NCI-H2171 treated with DMSO at 0.1 percent for 48 hours (cell line): ENCODE data around the gene IGF1R.

Experiments
- DNase-seq: peaks from one replicate; lab custom pipeline; 2025; lab: John Stamatoyannopoulos, UW

IGF1R gene

DNA sequence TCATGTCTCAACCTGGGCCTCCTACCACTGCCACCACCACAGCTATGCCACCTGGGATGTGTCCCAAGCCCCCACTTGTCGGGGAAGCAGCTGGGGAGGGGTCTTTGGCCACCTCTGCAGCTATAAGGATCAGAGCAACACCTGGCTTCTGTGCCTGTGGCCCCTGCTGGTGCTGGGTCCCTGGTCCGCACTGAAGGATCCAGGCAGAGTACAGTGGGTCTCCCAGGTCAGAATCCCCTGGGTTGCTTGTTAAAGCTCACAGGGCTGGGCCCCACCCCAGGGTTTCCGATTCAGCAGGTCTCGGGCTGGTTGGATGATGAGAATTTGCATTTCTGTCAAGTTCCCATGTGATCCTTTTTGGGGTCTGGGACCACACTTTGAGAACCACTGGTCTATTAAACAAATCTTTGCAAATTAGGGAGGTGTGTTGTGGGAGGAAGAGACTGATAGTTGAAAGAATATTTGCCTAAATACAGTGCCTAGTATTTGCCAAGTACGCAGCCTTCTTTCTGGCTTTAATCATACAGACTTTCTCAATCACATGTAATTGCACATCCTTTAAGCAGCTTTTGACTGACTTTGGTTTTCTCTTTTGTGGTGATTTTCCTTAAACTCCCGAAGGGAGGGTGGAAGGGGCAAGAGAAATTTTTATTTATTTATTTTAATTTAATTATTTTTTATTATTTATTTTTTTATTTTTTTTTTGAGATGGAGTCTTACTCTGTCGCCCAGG, 127.3 kb downstream of the IGF1R start:
- no peak for DNase-seq

DNA sequence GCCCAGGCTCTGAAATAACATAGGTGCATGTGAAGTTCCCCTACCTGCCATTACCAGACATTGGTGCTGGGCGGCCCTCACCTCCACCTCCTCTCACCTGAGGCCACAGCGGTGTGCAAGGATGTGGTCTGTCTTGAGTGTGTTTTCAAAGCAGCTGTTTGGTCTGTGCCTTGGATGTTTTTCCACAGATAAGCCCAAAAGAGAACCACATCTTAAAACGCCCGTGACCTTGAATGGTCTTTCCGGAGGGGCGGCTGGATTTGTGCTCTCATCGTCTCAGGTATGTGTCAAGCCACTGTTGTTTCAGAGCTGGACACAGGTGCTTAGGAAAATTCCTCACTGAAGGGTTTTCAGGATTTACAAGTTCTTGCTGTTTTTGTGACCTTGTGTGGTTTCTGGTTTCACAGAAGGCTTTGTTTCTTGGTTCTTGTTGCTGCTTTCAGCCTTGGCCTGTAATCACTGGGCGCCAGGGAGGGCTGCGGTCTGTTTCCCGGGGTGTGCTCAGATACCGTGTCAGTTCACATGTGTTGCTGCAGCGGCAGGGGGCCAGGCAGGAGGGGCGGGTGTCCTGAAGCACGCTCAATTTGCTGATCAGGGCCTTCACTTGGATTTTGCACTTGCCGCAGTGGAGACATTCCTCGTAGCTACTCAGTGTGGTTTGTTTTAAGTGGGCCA, 128.4 kb downstream of the IGF1R start:
- DNase-seq = peak; percentile 87

DNA sequence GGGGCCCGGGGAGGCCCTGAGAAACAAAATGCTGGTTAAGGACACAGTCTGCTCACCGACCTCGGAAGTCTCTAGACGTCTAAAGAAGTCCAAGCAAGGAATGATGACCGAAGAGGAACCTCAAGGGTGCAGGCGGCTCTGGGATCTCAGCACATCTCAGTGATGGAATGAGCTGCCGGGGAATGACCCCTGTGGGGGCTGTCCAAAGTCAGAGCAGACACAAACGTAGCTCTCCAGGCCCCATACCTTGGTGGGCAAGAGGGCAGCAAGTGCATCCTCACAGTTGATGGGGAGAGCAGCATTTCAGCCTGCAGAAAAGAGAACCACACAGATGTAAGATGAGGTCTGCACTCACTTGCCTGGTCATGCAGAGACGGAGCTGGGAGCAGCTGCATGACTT, 129.1 kb downstream of the IGF1R start:
- DNase-seq = no peak

DNA sequence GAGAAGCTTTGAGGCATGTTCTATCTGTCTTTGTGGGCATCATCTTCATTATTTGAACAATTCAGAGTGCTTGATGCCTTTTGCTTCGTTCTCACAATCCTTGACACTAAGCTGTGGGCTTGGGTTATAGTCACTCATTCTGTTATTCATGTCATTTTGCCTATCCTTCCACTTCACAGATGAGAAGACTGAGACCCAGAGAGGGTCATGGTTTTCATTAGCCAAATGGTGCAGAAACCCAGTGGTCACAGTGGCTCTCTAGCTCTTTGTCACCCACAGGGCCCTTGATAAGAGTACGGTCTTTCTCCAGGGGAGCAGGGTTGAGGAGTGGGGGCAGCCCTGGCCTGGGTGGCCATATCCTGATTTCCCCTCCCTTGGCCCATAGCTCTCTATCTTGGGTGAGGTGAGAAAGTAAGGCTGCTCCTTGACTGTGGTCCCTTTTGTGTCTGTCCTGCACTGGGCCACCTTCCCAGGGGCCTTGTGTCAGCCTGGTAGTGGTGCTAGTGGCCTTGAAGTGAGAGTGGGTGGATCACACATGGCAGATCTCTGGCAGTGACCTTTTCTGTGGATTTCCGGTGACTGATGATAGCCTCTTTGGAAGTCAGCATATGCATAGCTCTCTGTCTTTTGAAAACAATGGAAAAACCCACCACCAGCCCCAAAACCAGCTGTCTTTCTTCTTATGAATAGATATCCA, 130.1 kb downstream of the IGF1R start:
- no peak for DNase-seq

DNA sequence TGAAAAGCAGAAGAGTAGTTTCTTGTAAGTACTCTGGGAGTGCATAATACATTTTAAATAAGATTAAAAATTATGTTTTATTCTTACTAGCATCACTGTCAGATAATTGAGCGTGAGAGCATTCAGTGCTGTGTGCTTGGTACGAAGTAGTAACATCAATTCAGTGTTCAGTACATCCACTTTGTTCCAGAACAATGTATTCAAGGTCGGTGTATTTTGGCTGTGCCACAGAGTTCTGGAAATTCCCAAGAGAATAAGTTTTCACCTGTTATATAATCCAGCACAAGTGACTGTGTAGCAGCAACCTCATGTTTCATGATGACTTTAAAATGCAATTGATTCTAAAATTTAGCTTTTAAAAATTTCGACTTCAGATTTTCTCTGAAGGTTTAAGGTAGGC, 130.6 kb downstream of the IGF1R start:
- peak; percentile 56 for DNase-seq

DNA sequence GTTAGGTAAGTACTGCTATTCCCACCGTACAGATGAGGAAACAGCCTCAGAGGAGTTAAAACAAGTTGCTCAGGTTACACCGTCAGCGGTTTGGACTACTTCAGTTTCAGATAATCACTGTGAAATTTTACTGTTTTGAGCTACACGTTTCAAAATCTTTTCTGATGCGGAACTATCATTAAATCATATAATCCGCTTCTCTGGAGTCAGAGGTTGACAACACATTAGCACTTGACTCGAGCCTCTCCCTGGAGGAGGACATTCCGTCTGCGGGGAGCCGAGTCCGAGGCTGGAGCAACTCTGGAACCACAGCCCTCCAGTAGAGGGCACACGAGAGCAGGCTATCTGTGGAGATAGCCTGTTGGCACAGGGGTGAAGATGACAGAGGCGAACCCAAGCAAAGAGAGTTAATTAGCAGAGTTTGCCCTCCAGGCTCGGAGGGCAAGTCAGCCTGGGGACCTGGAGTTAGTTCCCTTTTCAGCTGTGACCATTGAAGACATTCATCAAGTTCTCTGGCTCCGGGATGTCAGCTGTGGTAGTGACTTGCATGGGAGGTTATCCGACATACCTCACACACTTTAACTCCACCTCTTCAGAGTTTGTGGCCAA, 131.2 kb downstream of the IGF1R start:
- peak; percentile 71 for DNase-seq

DNA sequence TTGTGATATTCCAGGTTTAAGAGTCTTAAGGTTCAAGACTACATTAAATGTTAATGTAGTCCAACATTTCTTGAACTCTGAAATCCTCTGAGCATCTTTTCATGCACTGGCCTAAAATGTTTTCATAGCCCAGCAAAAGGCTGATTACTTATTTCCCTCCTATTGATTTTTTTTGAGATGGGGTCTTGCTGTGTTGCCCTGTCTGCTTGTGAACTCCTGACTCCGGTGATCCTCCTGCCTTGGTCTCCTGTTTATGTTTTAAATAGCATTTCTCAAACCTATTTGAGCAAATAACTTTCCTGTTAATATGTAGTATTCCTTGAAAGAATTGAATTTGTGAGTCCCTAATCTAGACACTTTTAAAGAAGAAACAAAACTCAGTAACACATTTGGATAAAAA, 133.5 kb downstream of the IGF1R start:
- DNase-seq = no peak

DNA sequence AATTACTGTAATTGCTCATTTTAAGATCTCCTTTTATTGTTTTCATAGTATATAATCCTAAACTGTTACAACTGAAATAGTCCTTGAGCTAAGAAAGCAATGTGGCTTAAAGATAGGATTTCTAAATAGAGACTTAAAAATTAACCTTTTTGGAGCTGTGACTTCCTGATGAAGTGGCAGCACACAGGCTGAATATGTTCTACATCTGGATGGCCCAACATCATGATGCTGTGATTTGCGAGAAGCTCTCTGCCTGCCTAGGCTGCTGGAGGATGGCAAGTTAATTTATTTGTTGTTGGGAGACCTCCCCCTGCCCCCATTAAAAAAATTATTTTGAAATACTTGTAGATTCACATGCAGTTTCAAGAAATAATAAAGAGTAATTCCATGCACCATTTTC, 134.5 kb downstream of the IGF1R start:
- no peak for DNase-seq

DNA sequence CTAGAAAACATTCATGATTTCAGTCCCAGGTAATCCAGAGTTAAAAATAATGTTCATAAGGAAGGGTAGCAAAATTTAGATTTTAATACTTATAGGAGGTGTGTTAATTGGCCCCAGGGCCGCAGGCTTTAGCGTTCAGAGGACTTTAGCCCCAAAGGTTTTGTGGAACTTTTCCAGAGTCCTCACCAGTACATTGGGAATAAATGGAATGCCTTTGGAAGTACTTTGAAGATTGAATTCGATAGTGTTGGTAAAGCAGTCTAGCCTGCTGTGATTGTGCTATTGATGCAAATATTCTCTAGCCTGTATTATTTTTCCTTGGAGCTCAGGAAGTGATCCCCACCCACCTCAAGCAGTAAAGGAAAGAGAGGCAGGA, 137.1 kb downstream of the IGF1R start:
- DNase-seq = no peak

DNA sequence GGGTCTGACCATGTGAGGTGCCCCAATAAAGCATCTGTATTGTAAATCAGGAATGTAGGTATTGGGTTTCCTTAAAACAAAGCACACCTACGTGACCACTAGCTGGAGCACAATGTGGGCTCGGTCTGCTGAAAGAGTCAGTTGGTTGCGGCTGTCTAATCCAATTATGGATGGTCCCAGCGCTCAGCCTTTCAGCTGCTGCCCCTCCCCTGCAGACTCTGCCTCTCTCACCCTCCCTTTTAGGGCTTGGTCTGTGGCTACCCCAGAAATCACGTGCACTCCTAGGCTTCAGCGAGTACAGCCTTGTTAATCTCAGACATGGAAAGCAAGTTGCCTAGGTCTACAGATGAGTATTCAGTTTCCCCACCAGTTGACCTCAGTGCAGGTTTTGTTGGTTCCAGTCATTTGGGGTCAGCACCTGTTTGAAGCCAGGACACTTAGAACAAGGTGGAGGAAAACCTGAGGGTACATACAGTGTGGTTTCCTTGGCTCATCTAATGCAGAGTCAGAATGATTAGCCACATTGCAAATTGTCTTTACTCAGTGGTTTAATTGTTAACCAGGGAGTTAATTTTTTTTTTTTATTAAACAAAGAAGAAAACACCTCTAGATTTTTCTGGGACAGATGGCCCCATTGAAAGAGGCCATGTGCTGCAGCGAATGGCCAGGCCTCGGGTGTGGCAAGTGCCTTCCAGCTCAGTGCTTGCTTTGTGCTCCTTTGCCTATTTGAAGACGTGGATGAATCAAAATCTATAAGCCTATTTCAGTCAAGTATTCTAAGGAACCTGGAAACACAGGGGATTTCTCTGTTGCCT, 137.7 kb downstream of the IGF1R start:
- DNase-seq = peak; percentile 52

DNA sequence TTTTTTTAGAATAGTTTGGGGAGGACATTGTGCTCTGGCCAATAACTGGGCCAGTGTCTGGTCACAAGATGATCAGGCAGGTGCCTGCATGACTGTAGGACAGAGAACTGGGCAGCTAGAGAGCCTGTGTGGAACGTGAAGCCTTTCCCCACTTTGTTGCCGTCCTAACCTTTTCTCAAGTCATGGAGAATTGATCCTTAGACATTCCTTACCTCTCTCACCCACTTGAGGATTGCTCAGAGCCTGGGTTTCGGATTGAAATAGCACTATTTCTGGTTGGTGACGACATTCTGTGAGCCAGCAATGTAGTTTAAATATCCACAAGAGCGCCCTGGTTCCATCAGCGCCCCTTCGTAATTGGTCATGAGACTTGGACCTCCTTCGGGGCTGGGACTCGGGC, 138.4 kb downstream of the IGF1R start:
- DNase-seq = no peak

DNA sequence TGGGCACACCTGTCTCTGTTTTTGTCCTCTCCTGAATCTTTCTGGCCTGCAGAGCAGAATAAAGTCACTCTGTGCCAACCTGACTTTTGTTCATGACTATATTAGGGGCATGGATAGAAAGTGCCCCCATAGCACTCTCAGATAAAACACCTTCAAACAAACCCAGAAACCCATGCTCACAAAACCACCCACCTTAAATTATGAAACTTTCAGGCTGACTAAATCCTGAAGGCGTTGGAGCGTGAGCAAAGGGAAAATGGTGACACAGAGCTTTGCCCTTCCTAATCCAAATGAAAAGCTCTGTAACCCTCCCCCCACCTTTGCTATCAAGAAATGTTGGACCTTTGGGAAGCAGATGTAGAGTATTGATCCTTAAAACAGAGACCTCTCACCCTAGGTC, 138.9 kb downstream of the IGF1R start:
- DNase-seq = no peak

DNA sequence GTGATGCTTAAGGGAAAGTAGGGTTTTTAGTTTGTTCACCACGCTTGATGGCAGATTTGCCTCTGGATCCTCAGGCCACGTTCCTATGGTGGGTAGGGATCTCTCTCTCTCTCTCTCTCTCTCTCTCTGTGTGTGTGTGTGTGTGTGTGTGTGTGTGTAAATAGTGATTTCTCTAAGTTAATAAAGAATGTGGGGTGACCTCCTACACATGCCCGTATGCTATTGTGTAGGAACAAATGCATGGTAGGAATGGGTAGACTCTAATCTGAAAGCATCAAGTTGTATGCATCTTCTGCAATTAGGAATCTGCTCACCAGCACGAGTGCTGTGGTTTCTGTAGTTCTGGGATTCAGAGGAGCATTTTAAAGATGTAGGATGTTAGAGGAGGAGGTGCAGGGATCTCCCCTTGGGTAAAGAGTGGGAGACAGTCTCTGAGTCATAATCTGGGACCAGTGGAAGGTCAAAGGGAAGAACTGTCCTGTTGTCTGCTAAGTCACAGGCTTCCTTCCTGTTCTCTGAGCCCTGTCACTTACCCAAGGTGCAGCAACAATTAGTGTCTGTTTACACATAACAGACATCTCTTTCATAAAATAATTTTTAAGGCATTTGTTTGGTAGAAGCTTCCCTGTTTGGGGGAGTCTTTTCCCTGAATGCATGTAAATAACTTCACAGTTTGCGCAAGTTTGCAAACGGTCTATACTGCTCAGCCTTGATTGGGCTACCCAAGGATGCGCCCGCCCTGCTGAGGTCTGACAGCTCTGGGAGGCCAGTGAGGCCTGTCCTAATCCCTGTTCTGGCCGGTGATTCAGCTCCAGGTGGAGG, 139.8 kb downstream of the IGF1R start:
- DNase-seq = no peak

DNA sequence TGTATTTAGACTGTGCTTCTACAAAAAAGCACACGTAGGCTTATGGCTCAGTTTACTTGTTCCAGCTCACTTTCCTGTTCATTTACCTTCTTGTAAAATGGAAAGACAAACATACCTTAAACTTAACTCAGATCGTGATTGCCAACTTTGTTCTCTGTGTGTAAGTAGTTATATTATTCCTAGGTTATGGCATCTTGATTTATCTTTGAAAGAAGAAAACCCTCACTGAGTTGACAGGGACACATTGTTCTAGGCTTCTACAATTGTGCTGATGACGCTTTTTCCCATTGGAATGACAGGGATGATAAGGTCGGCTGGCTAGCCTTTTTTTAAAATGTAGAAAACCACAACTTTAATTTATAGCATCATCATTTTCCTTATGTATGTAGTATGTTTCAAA, 140.7 kb downstream of the IGF1R start:
- no peak for DNase-seq

DNA sequence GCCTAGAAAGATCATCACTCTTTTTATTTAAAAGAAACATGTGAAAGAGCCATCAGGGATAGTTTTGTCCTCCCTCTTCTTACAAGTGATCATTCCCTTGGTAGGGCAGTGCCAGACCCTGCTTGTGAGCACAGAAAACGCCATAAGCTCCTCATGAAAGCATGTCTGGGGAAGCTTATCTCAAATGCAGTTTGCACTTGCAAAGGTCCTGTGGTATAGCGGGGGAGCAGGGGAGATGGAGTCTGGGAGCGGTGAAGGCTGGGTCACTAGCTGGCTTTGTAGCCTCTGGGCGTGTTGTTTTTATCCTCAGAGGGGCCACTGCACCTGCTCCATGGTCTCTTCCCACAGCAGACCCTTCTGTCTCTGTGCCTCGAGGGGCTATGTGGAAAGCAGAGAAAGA, 141.9 kb downstream of the IGF1R start:
- DNase-seq = no peak

DNA sequence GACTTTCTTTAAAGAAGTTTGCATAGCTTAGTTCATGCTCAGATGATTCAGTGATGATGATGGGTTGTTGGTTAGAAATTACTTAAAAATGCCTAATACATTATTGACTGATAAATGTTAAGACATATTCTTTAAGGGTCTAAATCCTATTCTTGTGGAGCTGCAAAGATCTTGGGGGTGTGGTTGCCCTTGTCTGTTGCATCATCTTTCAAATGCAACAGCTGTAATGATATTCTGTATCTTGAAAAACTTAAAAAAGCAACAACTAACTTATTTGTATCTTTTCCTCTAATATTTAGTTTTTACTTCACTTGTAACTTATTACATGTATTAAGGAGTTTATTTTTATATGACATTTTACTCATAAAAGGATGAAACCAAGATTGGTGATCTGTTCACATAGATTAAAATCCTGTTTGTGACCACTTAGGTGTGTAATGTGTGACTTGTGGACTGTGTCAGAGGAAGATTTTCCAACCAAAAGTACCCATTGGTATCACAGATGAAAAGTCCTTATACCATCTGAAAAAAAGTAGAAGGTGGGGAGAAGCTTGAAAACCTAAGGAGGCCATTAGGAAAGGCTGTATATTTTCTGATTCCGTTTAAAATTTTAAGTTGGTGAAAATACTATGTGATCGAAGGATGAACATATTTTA, 142.8 kb downstream of the IGF1R start:
- no peak for DNase-seq

DNA sequence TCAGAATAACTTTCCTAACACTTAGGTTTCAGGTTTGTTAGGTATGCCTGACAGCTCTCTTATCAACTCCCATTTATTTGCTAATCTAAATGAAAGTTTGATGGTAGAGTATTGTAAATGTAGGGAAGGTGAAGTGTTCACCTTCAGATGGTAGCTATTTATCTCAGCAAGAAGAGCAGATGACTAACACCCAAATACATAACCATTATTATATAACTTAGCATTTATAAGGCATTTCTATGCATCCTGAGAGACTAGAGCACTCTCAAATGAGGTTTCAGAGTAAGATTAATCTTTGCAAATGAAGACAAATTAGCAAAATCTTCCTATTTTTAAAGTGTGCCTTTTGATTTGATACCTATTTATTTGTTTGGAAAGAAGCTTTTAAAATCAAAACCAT, 143.8 kb downstream of the IGF1R start:
- DNase-seq = no peak

DNA sequence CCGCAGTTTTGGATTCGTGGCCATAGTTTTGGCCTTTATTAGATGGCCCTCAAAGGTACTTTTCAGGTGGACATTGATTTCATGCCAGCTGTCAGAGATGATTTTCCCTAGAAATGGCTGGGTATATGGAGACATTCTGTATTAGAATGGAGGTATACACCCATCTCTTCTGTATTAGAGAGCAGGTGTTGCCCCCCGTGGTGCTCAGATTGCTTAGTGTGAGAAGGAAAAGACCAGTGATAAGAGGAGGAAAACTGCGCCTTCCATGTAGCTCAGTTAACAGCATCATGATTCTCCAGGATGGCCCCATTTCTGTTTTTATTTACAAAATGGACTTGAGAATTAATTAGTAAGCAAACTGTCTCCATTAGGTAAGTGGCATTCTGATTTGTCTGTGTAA, 145.9 kb downstream of the IGF1R start:
- peak; percentile 38 for DNase-seq

DNA sequence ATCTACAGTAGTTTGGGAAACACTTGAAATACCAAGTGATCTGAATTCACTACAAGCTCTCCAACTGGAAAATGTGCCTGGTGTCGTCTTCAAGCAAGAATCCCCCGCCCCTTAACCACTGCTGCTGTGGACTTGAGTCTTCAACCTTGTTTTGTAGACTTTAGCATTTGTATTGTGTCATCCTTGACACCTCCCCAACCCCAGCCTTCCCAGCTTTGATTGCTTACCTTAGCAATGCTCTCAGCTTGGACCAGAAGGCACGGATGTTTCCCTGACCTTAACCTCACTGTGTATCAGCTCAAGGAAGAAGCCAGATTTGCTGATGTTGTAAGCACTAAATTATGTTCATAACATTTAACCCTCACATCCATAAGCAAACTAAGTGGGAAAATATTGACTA, 146.4 kb downstream of the IGF1R start:
- no peak for DNase-seq

DNA sequence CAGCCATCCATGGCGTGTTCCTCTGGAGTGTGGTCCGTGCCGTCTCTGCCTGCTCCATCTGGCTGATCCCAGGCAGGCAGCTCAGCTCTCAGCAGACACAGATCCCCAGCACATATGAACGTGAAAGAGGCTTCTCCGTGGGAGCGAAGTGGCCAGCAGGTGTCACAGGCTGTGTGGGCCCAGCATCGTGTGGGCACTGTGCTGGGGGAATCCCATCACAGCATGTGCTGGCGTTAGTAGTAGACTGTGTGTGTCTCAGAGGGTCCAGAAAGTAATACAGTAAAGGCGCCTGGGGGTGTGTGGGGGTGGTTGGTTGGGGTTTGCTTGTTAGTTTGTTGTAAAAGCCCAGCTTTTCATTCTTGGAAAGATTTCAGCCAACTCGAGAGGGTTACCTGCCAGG, 147.6 kb downstream of the IGF1R start:
- no peak for DNase-seq
